Measurements from ENCODE around the gene RREB1.

DNA sequence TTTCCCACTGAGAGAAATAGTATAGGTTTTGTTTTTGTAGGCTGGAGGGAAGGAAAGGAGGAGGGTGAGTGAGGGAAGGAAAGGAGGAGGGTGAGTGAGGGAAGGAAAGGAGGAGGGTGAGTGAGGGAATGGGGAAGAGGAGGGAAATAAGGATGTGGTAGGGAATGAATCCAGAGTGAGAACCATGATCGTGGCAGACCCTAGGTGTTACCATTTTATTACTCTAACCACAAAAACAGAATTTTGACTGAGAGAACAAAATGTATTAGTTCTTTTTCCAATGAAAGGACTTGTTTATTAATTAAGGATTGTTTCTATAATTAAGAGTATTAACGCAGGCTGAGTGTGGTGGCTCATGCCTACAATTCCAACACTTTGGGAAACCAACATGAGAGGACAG lies 188.8 kb downstream of the RREB1 start:
- TF ChIP-seq CTCF (IDR thresholded peaks at IDR 0.05) (no peak), POLR2AphosphoS5 (IDR thresholded peaks at IDR 0.05) (no peak), POLR2A (IDR thresholded peaks at IDR 0.05) (no peak)

All from prostate gland (tissue), 2 donors.